SKM-1 (cell line): Measurements from ENCODE around the gene CFAP97.
"Not testable (repeated sequence)": the region's sequence is repeated elsewhere in the genome, so short reads cannot be mapped to it uniquely, and the experiment has no call there.

ENCODE experiments used
- DNase-seq: peaks from one replicate; lab custom pipeline; 2025; ENCODE audit not compliant: unreplicated experiment; lab: John Stamatoyannopoulos, UW

Gene CFAP97

GRCh38 chr4:185224597-185224996 lies 20.8 kb upstream of the CFAP97 start:
- DNase-seq = no peak

DNA sequence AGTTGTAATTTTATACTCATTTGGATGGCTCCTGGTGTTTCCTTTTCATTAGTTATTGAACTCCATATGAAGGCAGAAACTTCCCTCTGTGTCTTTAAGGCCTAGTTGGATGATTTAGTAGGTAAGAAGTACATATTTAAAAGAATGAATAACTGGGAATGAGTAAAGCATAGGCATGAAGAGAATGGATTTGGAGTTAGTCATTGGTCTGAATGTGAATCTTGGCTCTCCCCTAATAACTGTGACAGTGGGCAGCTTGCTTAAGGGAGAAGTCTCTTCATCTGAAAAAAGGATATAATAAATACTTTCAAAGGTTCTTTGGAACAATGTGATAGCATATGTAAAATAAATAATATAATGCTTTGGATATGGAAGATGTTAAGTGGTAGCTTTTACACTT lies 18.8 kb upstream of the CFAP97 start:
- DNase-seq = no peak

GRCh38 chr4:185221912-185222311 lies 18.1 kb upstream of the CFAP97 start:
- no peak for DNase-seq

DNA sequence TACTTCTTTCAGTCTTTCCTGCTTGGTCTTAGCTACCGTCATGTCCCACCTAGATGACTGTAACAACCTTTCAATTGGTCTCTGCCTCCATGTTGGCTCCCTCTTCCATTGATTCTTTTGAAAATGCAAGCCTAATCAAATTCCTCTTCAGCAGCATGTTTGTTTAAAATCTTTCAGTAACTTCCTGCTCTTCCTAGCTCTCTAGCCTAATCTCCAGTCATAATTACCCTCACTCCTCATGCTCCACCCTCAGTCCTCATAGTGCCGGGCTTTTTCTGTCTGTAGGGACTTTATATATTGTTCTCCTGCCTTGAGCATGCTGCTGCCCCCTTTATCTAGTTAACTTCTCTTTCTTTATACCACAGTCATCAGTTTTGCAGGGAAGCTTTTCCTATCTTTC lies 17.7 kb upstream of the CFAP97 start:
- no peak for DNase-seq

DNA sequence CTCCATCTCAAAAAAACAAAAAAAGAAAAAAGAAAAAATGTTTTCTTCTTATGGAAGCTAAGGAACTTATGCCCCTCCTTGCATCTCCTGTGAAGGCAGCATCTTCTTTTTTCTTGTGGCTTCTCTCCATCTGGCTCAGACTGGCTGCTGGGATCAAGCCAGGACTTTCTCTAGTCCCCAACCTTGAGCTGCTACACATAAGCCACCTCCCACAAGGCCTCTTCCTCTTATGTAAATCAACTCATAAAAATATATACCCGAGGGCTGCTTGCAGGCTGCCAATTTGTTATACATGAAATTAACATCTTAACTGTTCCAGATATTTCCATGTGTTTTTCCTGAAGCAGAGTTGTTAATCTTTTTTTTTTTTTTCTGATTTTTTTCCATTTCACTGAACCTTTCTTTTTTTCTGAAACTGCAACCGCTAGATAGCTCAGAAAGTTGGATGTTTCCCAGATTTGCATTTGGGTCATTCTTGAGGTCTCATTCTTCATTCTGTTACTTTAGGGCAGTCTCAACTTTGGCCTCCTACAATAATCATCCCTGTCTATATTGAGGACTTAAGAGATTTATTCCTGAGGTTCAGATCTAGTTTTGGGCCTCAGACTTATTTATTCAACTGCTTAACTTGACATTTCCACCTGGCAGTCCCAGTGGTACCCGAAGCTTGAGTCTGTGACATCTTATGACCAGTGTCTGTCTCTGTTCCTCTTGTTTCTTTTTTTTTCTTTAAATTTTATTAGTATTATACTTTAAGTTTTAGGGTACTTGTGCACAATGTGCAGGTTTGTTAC lies 15.9 kb upstream of the CFAP97 start:
- DNase-seq = no peak

DNA sequence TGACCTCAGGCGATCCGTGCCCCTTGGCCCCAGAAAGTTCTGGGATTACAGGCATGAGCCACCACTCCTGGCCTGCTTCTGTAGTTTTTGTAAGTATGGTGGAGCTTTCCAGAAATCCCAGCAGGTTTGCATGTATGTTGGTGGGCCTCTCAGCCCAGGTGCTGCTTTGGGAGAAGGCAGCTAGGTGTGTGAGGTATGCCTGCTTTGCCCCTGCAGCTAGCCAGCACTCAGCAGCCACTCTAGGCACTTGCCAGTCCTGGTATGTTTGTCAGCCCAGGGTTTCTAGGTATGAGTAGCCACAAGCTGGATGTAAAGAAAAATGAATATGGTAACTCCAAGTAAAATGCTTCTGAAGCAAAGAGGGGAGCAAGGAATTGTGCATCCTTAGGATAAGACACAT lies 14.5 kb upstream of the CFAP97 start:
- no peak for DNase-seq

DNA sequence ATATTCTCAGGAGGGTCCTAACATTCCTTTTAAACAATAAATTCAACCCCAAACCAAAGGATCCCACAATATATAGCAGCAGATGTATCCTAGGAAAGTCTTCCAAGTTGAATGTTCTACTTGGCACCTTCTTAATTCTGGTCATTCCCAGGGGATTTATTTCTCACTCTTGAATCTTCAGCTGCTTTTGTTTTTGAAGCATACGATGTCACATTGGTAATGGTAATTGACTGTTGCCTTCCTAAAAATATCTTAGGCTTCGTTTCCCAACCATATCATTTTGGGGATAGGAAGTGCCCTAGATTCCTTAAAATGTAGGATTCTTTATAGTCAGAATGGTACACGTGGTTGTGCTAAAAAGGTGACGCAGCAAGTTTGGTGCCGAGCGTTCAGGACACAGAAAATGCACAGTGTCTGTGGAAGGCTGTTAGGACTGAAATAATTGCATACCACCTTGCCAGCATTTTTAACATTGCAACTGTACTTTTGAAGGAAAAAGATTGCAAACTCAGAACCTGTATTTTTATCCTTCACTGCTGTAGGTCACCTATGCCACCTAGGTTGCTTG lies 13.7 kb upstream of the CFAP97 start:
- no peak for DNase-seq

- no peak for DNase-seq
Measured at GRCh38 chr4:185215261-185215660, 11.5 kb upstream of the CFAP97 start.

GRCh38 chr4:185213877-185214276 lies 10.1 kb upstream of the CFAP97 start:
- peak; percentile 21 for DNase-seq

DNA sequence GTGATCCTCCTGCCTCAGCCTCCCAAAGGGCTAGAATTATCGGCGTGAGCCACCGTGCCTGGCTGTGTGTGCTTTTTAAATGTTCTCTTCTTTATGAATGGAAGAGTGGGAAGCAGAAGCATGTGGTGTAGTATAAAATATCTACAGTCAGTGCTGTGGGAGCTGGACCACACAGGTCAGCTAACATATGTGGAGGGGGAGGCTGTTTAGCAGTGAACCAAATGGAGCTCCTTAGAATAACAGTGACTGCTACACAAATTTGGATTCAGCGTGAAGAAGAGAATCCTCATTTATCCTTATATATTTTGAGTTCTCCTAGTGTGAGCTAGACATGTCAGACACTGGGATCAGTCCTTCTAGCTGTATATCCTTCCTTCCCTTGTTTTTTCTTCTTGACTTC lies 8.8 kb upstream of the CFAP97 start:
- DNase-seq = no peak

DNA sequence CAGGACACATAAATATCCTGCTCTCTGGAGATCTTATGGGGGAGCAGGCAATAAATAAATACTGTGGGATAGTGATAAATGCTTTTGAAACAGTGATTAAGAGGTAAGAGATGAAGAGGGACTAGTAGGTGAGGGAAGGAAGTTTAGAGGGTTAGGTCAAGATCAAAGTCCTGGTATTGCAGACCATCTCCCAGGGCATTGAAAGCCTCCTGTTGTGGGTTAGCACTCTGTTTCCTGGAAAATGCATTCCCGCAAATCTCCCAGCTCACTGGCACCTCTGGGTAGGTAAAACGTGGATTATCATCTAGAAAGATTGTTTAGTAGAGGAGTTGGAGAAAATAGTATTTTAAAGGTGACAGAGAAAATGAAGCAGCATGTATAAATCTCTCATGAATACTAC lies 7.8 kb upstream of the CFAP97 start:
- no peak for DNase-seq

- DNase-seq = no peak
Measured at GRCh38 chr4:185211035-185211434, 7.2 kb upstream of the CFAP97 start.

DNA sequence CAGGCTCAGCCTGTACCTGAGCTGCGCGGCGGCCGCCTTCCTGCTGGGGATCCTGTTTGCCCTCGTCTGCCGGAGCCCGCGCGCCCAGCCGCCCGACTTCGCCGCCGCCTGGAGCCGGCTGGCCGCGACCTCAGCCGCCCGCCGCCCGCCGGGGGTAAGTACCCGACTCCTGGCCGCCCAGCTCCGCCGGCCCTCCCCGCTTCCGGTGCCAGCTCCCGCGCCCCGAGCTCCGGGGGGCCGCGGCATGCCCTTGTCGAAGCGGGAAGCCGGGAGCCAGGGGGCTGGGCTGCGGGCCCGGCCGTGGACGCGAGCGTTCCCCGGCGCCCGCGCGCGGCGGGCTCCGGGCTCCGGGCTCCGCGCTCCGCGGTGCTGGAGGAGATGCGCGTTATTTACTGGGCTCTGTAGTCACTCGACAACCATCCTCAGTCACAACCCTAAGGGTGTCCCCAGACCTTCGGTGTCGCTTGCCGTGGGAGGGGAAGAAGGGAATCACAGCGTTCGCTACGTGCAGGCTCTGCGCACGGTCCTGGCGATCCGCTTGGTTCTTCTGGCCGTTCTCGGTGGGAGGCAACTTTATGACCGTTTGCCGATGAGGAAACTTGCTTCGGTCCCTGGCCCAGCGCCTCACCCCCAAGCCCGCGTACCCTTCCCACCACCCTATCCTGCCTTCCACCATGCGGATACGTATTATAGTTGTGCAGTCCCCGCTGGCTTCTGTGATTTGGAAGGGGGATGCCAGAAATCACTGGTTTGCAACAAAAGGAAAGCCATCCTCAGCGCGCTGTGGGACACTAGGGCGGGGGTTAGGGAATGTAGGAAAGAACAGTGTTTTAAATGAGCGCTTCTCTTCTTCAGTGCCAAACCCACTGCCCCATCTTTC lies 6.5 kb upstream of the CFAP97 start:
- DNase-seq = no peak

- DNase-seq = not testable (repeated sequence)
Measured at GRCh38 chr4:185209852-185210101, 6.0 kb upstream of the CFAP97 start.

DNA sequence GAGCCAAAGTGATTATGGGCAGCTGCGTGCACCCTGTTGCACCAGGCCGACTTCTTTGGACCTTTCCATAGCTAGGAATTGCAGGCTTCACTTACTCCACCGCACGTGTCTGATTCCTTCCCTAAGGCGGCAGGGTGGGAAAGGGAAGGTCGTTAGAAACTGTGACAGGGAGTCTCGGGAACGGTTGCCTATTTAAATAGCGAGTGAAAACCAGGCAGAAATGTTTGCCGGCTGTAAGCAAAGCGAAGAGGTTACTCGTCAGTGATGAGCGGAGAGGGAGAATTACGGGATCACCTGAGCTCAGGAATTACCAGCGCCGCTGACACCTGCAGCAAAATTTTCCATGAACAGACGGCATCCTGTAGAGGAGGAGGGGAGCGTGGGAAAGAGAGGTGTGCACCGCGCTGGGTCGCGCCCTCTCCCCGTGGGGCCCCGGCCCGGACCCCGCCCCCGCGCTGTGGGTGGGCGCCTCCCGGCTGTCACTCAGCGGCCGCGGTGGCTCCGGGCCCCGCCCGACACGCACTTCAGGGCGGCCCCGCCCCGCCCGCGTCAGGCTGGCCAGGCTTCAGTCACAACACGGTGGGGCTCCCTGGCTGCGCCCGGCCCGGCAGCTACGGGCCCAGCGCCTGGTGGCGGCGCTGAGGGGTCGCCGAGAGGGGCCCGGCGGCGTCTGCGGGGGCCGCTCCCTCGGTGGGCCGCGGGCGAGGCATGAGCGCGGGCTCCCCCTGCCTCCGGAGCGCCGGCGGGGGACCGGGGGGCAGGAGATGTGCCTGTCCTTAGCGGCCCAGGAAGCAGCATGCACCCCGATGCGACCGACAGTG lies 5.4 kb upstream of the CFAP97 start, which contains the start of gene SNX25:
TSS of gene SNX25 (plus strand) at position 568 of the 821 bp plus-strand sequence. CDS start at position 797, 229 bp downstream.
- DNase-seq = peak; percentile 51

GRCh38 chr4:185207466-185207865 lies 3.7 kb upstream of the CFAP97 start:
- no peak for DNase-seq

DNA sequence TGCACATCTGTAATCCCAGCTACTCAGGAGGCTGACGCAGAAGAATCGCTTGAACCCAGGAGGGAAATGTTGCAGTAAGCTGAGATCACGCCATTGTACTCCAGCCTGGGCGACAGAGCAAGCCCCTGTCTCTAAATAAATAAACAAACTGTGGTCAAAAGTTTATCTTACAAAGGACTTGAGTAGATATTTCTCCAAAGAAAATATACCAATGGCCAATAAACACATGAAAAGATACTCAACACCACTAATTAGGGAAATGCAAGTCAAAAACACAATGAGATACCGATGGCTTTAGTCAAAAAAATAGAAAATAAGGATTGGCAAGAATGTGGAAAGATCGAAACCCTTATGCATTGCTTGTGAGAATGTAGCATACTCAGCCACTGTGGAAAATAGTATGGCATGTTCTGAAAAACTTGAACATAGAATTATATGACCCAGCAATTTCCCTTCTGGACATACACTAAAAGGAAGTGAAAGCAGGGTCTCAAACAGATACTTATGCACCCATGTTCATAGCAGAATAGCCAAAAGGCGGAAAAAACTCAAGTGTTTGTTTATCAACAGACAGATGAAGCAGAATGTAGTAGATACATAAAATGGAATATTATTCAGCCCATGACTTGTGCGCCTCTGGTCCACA lies 2.0 kb upstream of the CFAP97 start:
- DNase-seq = no peak

DNA sequence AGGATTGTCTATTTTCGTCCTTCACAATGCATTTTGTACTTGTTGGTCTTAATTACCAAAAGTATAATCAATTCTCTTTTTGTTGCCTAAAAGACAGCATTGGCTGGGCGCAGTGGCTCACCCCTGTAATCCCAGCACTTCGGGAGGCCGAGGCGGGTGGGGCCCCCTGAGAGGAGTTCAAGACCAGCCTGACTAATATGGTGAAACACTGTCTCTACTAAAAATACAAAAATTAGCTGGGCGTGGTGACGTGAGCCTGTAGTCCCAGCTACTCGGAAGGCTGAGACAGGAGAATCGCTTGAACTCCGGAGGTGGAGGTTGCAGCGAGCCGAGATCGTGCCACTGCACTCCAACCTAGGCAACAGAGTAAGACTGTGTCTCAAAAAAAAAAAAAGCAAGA lies 1.3 kb upstream of the CFAP97 start:
- DNase-seq = not testable (repeated sequence)

- no peak for DNase-seq
Measured at GRCh38 chr4:185204238-185204910, 574 bp upstream of the CFAP97 start.

DNA sequence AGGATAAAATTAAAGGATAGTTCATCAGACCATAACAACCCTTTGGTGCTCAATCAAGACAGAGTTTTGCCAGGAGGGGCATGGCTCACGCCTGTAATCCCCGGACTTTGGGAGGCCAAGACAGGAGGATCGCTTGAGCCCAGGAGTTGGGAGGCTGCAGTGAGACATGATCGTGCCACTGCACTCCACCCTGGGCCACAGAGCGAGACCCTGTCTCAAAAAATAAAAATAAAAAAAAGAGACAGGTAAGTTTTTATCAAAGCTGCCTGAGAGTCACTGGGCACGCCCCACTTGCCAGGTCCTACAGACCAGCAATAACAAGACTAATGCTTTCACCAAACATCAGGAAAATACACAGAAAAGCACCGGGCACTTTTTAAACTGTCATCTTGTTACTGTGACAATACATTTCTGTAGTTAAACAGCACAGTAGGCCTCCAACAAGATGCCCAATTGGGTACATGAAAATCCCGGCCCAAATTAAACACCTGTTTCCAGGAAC lies 765 bp downstream of the CFAP97 start:
- DNase-seq = no peak
